Measurements from ENCODE around the gene BRSK1.

- TF ChIP-seq POLR2A (IDR thresholded peaks at IDR 0.05; ENCODE audit: insufficient read depth in 1 of 2, low read depth in 2 of 2, low read length in 2 of 2), result no peak
- TF ChIP-seq ZNF549 (CRISPR knock-in tag; IDR thresholded peaks at IDR 0.05), result no peak
- no peak for TF ChIP-seq POLR2AphosphoS5 (IDR thresholded peaks at IDR 0.05; ENCODE audit: low read depth, low read length)
- TF ChIP-seq NR1H2 (CRISPR knock-in tag; IDR thresholded peaks at IDR 0.05; ENCODE audit: borderline replicate concordance, low read depth), result no peak
- TF ChIP-seq ZNF160 (CRISPR knock-in tag; IDR thresholded peaks at IDR 0.05), result no peak
- TF ChIP-seq EZH2 (conservative IDR thresholded peaks at IDR 0.05; ENCODE audit: low read depth, low read length), result no peak
- no peak for TF ChIP-seq EED (CRISPR knock-in tag; IDR thresholded peaks at IDR 0.05)
These were observed 18.6 kb upstream of the BRSK1 start for GRCh38 chr19:55265173-55265572.
